ENCODE results near the gene ARSI. TPM values are rescaled to one million over a fixed set of nuclear protein-coding genes. Genes with fewer than 3 reads are reported as not detected.

The ARSI gene
- total RNA-seq, 1 donor from 2014 or later = not detected

GRCh38 chr5:150266871-150267291 lies 35.8 kb downstream of the ARSI start:
- H3K27me3 Mint-ChIP-seq = peaks cover 17% of the 10 kb centered on the region
- TF ChIP-seq, protein P1, sequence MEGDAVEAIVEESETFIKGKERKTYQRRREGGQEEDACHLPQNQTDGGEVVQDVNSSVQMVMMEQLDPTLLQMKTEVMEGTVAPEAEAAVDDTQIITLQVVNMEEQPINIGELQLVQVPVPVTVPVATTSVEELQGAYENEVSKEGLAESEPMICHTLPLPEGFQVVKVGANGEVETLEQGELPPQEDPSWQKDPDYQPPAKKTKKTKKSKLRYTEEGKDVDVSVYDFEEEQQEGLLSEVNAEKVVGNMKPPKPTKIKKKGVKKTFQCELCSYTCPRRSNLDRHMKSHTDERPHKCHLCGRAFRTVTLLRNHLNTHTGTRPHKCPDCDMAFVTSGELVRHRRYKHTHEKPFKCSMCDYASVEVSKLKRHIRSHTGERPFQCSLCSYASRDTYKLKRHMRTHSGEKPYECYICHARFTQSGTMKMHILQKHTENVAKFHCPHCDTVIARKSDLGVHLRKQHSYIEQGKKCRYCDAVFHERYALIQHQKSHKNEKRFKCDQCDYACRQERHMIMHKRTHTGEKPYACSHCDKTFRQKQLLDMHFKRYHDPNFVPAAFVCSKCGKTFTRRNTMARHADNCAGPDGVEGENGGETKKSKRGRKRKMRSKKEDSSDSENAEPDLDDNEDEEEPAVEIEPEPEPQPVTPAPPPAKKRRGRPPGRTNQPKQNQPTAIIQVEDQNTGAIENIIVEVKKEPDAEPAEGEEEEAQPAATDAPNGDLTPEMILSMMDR (IDR thresholded peaks at IDR 0.05; ENCODE audit: unreplicated experiment) = no peak
- H3K9me3 Mint-ChIP-seq (ENCODE audit: low read depth) = no peaks in the 10 kb centered on the region
- no peak overlapping the region for H3K4me3 Mint-ChIP-seq (ENCODE audit: low read depth)
- H3K27ac Mint-ChIP-seq = no peak overlapping the region
- peaks cover 17% of the 10 kb centered on the region for H3K4me1 Mint-ChIP-seq (ENCODE audit: low read depth)
- H3K36me3 Mint-ChIP-seq (ENCODE audit: insufficient read depth) = no peaks in the 10 kb centered on the region
- no peak for DNase-seq (ENCODE audit: low spot score, unreplicated experiment)

GRCh38 chr5:150265870-150266383 lies 36.8 kb downstream of the ARSI start:
- Mint-ChIP-seq H3K4me3 (ENCODE audit: low read depth) (no peak overlapping the region), H3K27me3 (peaks cover 17% of the 10 kb centered on the region), H3K27ac (no peak overlapping the region), H3K9me3 (ENCODE audit: low read depth) (no peaks in the 10 kb centered on the region), H3K4me1 (ENCODE audit: low read depth) (peaks cover 17% of the 10 kb centered on the region), H3K36me3 (ENCODE audit: insufficient read depth) (no peaks in the 10 kb centered on the region)
- no peak for DNase-seq (ENCODE audit: low spot score, unreplicated experiment)
- TF ChIP-seq, protein P1 (IDR thresholded peaks at IDR 0.05; ENCODE audit: unreplicated experiment) = no peak

DNA sequence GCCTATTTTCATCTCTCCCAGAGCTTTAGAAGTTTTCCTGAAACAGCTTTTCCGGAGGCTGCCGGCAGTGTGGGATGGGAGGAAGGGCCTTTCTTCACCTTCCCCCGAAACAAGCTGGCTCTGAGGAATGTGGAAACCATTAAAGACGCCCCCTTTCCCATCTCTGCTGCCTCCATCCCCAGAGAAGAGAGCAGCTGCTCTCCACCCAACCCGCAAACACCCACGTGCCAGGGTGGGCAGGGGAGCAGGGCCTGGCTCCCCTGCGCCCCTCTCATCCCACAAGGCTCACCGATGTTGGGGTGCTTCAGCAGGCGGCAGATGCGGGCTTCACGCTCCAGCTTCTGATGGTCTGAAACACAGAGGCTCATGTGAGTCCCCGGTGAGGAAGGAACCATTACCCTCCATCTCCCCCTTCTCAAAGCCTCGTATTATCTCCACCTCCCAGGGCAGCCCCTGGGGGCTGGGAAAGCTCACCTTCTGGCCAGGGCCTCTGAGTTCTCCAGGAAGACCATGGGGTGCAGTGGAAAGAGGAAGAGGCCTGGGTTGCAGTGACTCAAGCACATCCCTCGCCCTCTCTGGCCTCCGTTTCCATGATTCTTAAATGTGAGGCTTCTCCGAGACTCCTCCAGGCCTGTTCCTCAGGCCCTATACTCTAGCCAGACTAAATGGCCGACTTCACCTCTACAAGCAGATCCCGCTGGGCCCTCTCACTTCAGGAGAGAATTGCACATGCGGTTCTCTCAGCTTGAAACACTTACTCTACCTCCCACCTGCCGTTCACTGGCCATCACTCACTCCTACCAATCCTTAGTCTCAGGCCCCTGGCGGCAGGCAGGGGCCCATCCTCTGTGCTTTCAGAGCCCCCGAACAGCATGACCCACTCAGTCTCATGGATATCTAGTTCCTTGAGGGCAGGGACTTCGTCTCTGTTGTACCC lies 37.8 kb downstream of the ARSI start:
- no peak overlapping the region for H3K4me3 Mint-ChIP-seq (ENCODE audit: low read depth)
- peaks cover 15% of the 10 kb centered on the region for H3K27me3 Mint-ChIP-seq
- peaks cover 17% of the 10 kb centered on the region for H3K4me1 Mint-ChIP-seq (ENCODE audit: low read depth)
- no peak for DNase-seq (ENCODE audit: low spot score, unreplicated experiment)
- H3K36me3 Mint-ChIP-seq (ENCODE audit: insufficient read depth) = no peaks in the 10 kb centered on the region
- no peak overlapping the region for H3K27ac Mint-ChIP-seq
- H3K9me3 Mint-ChIP-seq (ENCODE audit: low read depth) = no peaks in the 10 kb centered on the region
- TF ChIP-seq, protein P1 (IDR thresholded peaks at IDR 0.05; ENCODE audit: unreplicated experiment) = no peak

DNA sequence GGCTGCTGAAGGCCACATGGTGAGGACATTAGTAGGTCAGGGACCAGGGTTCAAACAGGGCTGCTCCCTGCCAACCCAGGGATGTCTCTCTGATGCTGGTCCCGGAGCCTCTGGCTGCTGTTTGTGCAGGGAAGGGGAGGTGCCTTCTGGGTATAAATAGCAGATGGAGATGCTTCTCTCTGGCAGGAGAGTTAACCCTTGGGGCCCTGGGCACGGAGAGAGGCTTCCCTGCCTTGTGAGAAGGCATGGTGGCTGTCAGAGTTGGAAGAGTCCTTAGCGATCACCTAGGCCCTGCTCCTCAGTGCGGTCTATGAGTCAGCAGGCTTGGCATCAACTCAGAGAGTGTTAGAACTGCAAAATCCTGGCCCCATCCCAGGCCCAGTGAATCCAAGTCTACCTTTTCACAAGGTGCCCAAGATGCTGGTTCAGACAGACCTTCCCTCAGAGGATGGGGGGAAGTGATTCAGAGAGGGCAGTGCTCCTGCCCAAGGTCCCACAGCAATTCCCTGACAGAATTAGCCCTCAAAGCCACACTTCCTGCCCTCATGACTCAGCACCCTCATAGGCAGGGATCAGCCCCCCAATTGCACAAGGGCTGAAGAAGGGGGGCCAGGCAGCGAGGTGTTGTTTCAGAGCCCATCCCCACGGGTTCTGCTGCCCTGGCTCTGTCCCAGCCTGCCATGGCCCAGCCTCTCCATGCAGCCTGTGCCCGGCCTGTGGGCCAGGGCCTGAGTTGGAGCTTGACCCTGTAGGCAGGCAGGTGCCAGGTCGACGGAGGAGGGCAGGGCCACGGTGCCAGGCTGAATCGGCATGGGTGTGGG lies 38.7 kb downstream of the ARSI start:
- TF ChIP-seq, protein P1 (IDR thresholded peaks at IDR 0.05; ENCODE audit: unreplicated experiment) = no peak
- no peaks in the 10 kb centered on the region for H3K36me3 Mint-ChIP-seq (ENCODE audit: insufficient read depth)
- H3K9me3 Mint-ChIP-seq (ENCODE audit: low read depth) = no peaks in the 10 kb centered on the region
- H3K27ac Mint-ChIP-seq = peak overlapping the region; percentile 0
- no peak overlapping the region for H3K4me3 Mint-ChIP-seq (ENCODE audit: low read depth)
- peaks cover 15% of the 10 kb centered on the region for H3K27me3 Mint-ChIP-seq
- DNase-seq (ENCODE audit: low spot score, unreplicated experiment) = no peak
- peaks cover 17% of the 10 kb centered on the region for H3K4me1 Mint-ChIP-seq (ENCODE audit: low read depth)

GRCh38 chr5:150263375-150263775 lies 39.3 kb downstream of the ARSI start:
- H3K9me3 Mint-ChIP-seq (ENCODE audit: low read depth) = no peaks in the 10 kb centered on the region
- H3K4me1 Mint-ChIP-seq (ENCODE audit: low read depth) = peaks cover 16% of the 10 kb centered on the region
- peaks cover 15% of the 10 kb centered on the region for H3K27me3 Mint-ChIP-seq
- peak overlapping the region; percentile 0 for H3K27ac Mint-ChIP-seq
- H3K36me3 Mint-ChIP-seq (ENCODE audit: insufficient read depth) = no peaks in the 10 kb centered on the region
- no peak for DNase-seq (ENCODE audit: low spot score, unreplicated experiment)
- TF ChIP-seq, protein P1 (IDR thresholded peaks at IDR 0.05; ENCODE audit: unreplicated experiment) = no peak
- no peak overlapping the region for H3K4me3 Mint-ChIP-seq (ENCODE audit: low read depth)

All from progenitor cell of endocrine pancreas (in vitro differentiated cells).